Ovary (tissue), 3 donors: Measurements from ENCODE around the gene CALML4.
"Not testable (repeated sequence)": the region's sequence is repeated elsewhere in the genome, so short reads cannot be mapped to it uniquely, and the experiment has no call there.

Experiments used
- CTCF ChIP-seq, 3 donors: fragments of 450-650 bp in 2 of 3; fragments of 200-600 bp in 1 of 3; IDR thresholded peaks; one replicate each; pipeline versions ENCODE4 v1.5.1 to v1.8.0; 2016 to 2022; ENCODE audit warnings: antibody characterized with exemption in 3 of 3, mild to moderate bottlenecking in 1 of 3
- POLR2A ChIP-seq: fragments of 450-650 bp; IDR thresholded peaks from one replicate; pipeline ENCODE4 v1.6.1; 2017; ENCODE audit warnings: antibody characterized with exemption, mild to moderate bottlenecking, moderate library complexity
- donor health status: DM: no; HTN: no; CAD: no.

GRCh38 chr15:68225442-68225841, 20.3 kb upstream of the CALML4 start:
- not testable (repeated sequence) for TF ChIP-seq CTCF (IDR thresholded peaks at IDR 0.05); POLR2A
